Fibroblast of mammary gland (primary cell): ENCODE measurements around the gene PURA.

ENCODE experiments used
- DNase-seq: peaks from one replicate; pipeline ENCODE4 v3.0.0-alpha.2; 2010; ENCODE audit warnings: low read depth
- H3K4me3 ChIP-seq: 2 replicates; pipeline ENCODE4 v1.5.1; 2011; ENCODE audit warnings: low read depth, mild to moderate bottlenecking, low read length, moderate library complexity; ENCODE audit not compliant: control insufficient read depth
- CTCF ChIP-seq: conservative IDR thresholded peaks from 2 replicates; pipeline ENCODE4 v1.5.1; 2011; ENCODE audit warnings: low read depth, low read length, inconsistent platforms; ENCODE audit not compliant: control insufficient read depth, insufficient read depth

PURA gene

GRCh38 chr5:140134277-140134935 is 20.5 kb downstream of the PURA start:
- H3K4me3 ChIP-seq: no peak overlapping the region
- no peak for DNase-seq
- no peak for TF ChIP-seq CTCF

GRCh38 chr5:140135127-140135526 is 21.2 kb downstream of the PURA start:
- DNase-seq: no peak
- TF ChIP-seq CTCF: no peak
- no peak overlapping the region for H3K4me3 ChIP-seq

- DNase-seq: no peak
- no peak overlapping the region for H3K4me3 ChIP-seq
- TF ChIP-seq CTCF: no peak
These were observed 22.7 kb downstream of the PURA start for GRCh38 chr5:140136624-140137023.

GRCh38 chr5:140140435-140140834 is 26.5 kb downstream of the PURA start:
- H3K4me3 ChIP-seq: no peak overlapping the region
- DNase-seq: no peak
- no peak for TF ChIP-seq CTCF

GRCh38 chr5:140141241-140141640 is 27.3 kb downstream of the PURA start:
- H3K4me3 ChIP-seq: no peak overlapping the region
- TF ChIP-seq CTCF: no peak
- DNase-seq: peak; percentile 40

- TF ChIP-seq CTCF: no peak
- H3K4me3 ChIP-seq: no peak overlapping the region
- DNase-seq: no peak
These were observed 28.3 kb downstream of the PURA start for GRCh38 chr5:140142246-140142645.

GRCh38 chr5:140142856-140143255 is 28.9 kb downstream of the PURA start:
- no peak overlapping the region for H3K4me3 ChIP-seq
- DNase-seq: no peak
- no peak for TF ChIP-seq CTCF
